MCF 10A (cell line): ENCODE data around the gene SLC5A10. TPM values are rescaled to one million over a fixed set of nuclear protein-coding genes. Genes with fewer than 3 reads are reported as not detected.

Experiments used
- BruUV-seq: library from RNA; stranded (reverse); fragments of 400-500 nt; replicated peaks from 2 replicates; lab custom pipeline; 2021; lab: Mats Ljungman, UMichigan
- CTCF ChIA-PET: fragments of 300-600 bp; sonication (Branson Sonifier 250); formaldehyde crosslinking; extraction: SDS; loops from one replicate; lab custom pipeline; 2021; ENCODE audit warnings: antibody characterized with exemption, inconsistent platforms; lab: Yijun Ruan, JAX
- POLR2A ChIA-PET: fragments of 300-600, 350-650 bp; sonication (Branson Sonifier 250); formaldehyde crosslinking; extraction: SDS; loops from one replicate; lab custom pipeline; 2020; ENCODE audit warnings: antibody characterized with exemption, inconsistent platforms; lab: Yijun Ruan, JAX
- DNase-seq: peaks from one replicate; pipeline ENCODE4 v3.0.0-alpha.2; 2018; ENCODE audit not compliant: unreplicated experiment
- H3K27ac Mint-ChIP-seq: one replicate; pipeline ENCODE4 v1.8.0; 2022; ENCODE audit warnings: mild to moderate bottlenecking, low read depth, mixed read lengths; ENCODE audit not compliant: unreplicated experiment
- H3K27me3 Mint-ChIP-seq: one replicate; pipeline ENCODE4 v1.8.0; 2022; ENCODE audit warnings: mixed read lengths; ENCODE audit not compliant: insufficient read depth, unreplicated experiment
- H3K36me3 Mint-ChIP-seq: one replicate; pipeline ENCODE4 v1.8.0; 2022; ENCODE audit warnings: mild to moderate bottlenecking, moderate library complexity, mixed read lengths; ENCODE audit not compliant: insufficient read depth, unreplicated experiment
- H3K4me1 Mint-ChIP-seq: one replicate; pipeline ENCODE4 v1.8.0; 2022; ENCODE audit warnings: mixed read lengths; ENCODE audit not compliant: insufficient read depth, unreplicated experiment
- H3K4me3 Mint-ChIP-seq: one replicate; pipeline ENCODE4 v1.8.0; 2022; ENCODE audit warnings: mild to moderate bottlenecking, moderate library complexity, mixed read lengths; ENCODE audit not compliant: unreplicated experiment
- H3K9me3 Mint-ChIP-seq: one replicate; pipeline ENCODE4 v1.8.0; 2022; ENCODE audit warnings: mixed read lengths; ENCODE audit not compliant: unreplicated experiment
- intact Hi-C: fragments of 100-400 bp; cut with micrococcal nuclease; formaldehyde crosslinking; loops from 2 replicates; pipeline ENCODE4 v1.14.1; 2022
- total RNA-seq: library from RNA; stranded (reverse); gene quantifications from 2 replicates; pipeline ENCODE4 v1.2.3, GENCODE V29; 2022
- TF ChIP-seq, protein P1 (sequence below): fragments of 200-600 bp; IDR thresholded peaks from one replicate; pipeline ENCODE4 v1.8.0; 2022; ENCODE audit warnings: antibody characterized with exemption, mild to moderate bottlenecking; ENCODE audit not compliant: unreplicated experiment

The SLC5A10 gene
- total RNA-seq, 1 experiment from 2014 or later: 0.16 TPM

- Mint-ChIP-seq H3K9me3 (no peaks in the 10 kb centered on the region), H3K36me3 (peaks cover 16% of the 10 kb centered on the region), H3K4me1 (peaks cover 18% of the 10 kb centered on the region), H3K27ac (no peak overlapping the region), H3K27me3 (no peaks in the 10 kb centered on the region), H3K4me3 (peak overlapping the region; percentile 33)
- ChIA-PET POLR2A (interaction anchor here (1.0 to 1.9 kb wide), 2 partner anchors 10 to 51 kb away, joined by 4 read pairs; no protein-coding TSS in a partner anchor), CTCF (no interaction called here)
- intact Hi-C loops: loop anchor here (2.0 kb wide), 1 partner anchor 37 kb away; no protein-coding TSS in a partner anchor
- no peak for DNase-seq
- BruUV-seq: no TSS peak
- TF ChIP-seq, protein P1, sequence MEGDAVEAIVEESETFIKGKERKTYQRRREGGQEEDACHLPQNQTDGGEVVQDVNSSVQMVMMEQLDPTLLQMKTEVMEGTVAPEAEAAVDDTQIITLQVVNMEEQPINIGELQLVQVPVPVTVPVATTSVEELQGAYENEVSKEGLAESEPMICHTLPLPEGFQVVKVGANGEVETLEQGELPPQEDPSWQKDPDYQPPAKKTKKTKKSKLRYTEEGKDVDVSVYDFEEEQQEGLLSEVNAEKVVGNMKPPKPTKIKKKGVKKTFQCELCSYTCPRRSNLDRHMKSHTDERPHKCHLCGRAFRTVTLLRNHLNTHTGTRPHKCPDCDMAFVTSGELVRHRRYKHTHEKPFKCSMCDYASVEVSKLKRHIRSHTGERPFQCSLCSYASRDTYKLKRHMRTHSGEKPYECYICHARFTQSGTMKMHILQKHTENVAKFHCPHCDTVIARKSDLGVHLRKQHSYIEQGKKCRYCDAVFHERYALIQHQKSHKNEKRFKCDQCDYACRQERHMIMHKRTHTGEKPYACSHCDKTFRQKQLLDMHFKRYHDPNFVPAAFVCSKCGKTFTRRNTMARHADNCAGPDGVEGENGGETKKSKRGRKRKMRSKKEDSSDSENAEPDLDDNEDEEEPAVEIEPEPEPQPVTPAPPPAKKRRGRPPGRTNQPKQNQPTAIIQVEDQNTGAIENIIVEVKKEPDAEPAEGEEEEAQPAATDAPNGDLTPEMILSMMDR: no peak
These were observed 53.9 kb downstream of the SLC5A10 start for GRCh38 chr17:19005789-19006430.

- H3K9me3 Mint-ChIP-seq: no peaks in the 10 kb centered on the region
These were observed 54.7 kb downstream of the SLC5A10 start for GRCh38 chr17:19006698-19007097.

GRCh38 chr17:19009970-19010369 lies 58.0 kb downstream of the SLC5A10 start:
- CTCF ChIA-PET: interaction anchor here (1.5 kb wide), 1 partner anchor 49 kb away, joined by 3 read pairs; no protein-coding TSS in a partner anchor
- BruUV-seq: no TSS peak
- intact Hi-C loops: no loop called here
- no peak for DNase-seq
- H3K36me3 Mint-ChIP-seq: peaks cover 7% of the 10 kb centered on the region
- H3K4me1 Mint-ChIP-seq: peaks cover 13% of the 10 kb centered on the region
- H3K27me3 Mint-ChIP-seq: no peaks in the 10 kb centered on the region
- no peaks in the 10 kb centered on the region for H3K9me3 Mint-ChIP-seq
- POLR2A ChIA-PET: no interaction called here
- TF ChIP-seq, protein P1: no peak
- H3K4me3 Mint-ChIP-seq: no peak overlapping the region
- no peak overlapping the region for H3K27ac Mint-ChIP-seq

More at GRCh38 chr17:19006698-19007097, 54.7 kb downstream of the SLC5A10 start:
- intact Hi-C loops: no loop called here
- H3K27ac Mint-ChIP-seq: no peak overlapping the region
- H3K36me3 Mint-ChIP-seq: peaks cover 16% of the 10 kb centered on the region
- TF ChIP-seq, protein P1: no peak
- ChIA-PET POLR2A (interaction anchor here (1.9 kb wide), 1 partner anchor 12 kb away, joined by 6 read pairs; no protein-coding TSS in a partner anchor), CTCF (interaction anchor here (1.1 kb wide), 1 partner anchor 46 kb away, joined by 3 read pairs; no protein-coding TSS in a partner anchor)
- H3K4me1 Mint-ChIP-seq: peaks cover 19% of the 10 kb centered on the region
- no peak overlapping the region for H3K4me3 Mint-ChIP-seq
- DNase-seq: no peak
- H3K27me3 Mint-ChIP-seq: no peaks in the 10 kb centered on the region
- no TSS peak for BruUV-seq

DNA sequence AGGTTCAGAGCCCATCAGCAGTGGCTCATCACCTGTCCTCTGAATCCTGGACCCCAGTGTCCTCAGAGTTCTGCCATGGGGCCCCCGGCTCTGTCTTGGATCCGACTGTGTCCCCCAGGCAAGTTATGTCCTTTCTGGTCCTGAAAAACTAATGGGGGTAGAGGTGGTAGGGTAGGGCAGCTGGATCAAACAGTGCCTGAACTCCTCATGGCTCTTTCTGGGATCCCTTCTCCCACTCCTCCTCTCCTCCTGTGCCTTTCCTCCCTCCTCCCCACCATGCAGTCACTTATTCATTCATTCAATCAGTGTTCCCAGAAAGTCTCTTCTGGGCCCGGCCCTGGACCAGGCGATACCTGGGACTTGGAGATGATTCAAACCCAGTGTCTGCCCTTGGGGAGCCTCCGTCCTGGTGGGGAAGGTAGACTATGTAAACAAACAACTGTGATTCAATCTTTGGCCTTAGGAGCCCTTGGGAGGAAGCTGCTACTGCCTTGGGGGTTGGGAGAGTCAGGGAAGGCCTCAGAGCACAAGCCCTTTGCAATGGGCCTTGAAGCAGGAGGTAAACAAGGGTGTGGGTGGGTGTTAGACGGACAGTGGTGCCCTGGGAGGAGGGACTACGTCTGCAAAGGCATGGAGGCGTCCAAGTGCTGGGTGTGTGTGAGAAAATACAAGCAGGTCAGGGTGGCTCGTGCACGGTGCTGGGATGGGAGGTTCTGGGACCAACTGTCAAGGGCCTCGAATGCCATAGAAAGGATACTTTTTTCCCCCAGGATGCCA lies 59.0 kb downstream of the SLC5A10 start:
- Mint-ChIP-seq H3K9me3 (no peaks in the 10 kb centered on the region), H3K4me1 (peaks cover 20% of the 10 kb centered on the region), H3K27me3 (no peaks in the 10 kb centered on the region), H3K4me3 (no peak overlapping the region), H3K36me3 (peaks cover 7% of the 10 kb centered on the region), H3K27ac (peak overlapping the region; percentile 6)
- BruUV-seq: no TSS peak
- ChIA-PET CTCF (interaction anchor here (0.9 kb wide), 1 partner anchor 50 kb away, joined by 4 read pairs; no protein-coding TSS in a partner anchor), POLR2A (interaction anchor here (0.9 kb wide), 1 partner anchor 9 kb away, joined by 5 read pairs; no protein-coding TSS in a partner anchor)
- peak; percentile 53 for DNase-seq
- TF ChIP-seq, protein P1: no peak
- intact Hi-C loops: no loop called here
